Neural progenitor cell (in vitro differentiated cells): ENCODE data around the gene OR13J1.

Source experiments
- EZH2 ChIP-seq: fragments of 200-600 bp; sonication (generic); IDR thresholded peaks from 2 replicates; pipeline ENCODE4 v1.6.1; 2017; ENCODE audit warnings: antibody characterized with exemption, mild to moderate bottlenecking, moderate library complexity
- TF ChIP-seq, protein P1 (sequence below): fragments of 200-600 bp; sonication (generic); IDR thresholded peaks from 2 replicates; pipeline ENCODE4 v1.5.1; 2017; ENCODE audit warnings: antibody characterized with exemption, mild to moderate bottlenecking

DNA sequence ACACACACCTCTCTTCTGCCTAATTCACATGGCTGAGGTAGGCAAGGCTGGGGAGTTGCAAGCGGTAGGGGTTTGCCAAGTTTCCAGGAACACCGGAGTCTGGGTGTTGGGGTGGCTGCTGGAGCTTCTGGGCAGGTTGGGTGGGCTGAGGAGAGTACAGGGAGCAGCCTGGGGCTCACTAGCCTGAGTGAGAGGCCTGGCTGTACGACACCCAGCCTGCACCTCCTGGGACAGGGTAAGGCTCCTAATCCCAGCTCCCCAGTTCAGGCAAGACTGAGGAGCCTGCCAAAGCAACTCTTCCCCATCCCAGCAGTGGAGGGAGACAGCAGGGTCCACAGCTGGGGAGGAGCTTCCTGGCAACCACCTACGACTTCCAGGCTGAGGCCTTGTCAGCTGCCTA, 47.1 kb upstream of the OR13J1 start:
- TF ChIP-seq, protein P1, sequence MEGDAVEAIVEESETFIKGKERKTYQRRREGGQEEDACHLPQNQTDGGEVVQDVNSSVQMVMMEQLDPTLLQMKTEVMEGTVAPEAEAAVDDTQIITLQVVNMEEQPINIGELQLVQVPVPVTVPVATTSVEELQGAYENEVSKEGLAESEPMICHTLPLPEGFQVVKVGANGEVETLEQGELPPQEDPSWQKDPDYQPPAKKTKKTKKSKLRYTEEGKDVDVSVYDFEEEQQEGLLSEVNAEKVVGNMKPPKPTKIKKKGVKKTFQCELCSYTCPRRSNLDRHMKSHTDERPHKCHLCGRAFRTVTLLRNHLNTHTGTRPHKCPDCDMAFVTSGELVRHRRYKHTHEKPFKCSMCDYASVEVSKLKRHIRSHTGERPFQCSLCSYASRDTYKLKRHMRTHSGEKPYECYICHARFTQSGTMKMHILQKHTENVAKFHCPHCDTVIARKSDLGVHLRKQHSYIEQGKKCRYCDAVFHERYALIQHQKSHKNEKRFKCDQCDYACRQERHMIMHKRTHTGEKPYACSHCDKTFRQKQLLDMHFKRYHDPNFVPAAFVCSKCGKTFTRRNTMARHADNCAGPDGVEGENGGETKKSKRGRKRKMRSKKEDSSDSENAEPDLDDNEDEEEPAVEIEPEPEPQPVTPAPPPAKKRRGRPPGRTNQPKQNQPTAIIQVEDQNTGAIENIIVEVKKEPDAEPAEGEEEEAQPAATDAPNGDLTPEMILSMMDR, result no peak
- TF ChIP-seq EZH2, result no peak
